Endothelial cell of umbilical vein (primary cell): ENCODE results near the gene GARIN6. TPM values are rescaled to one million over a fixed set of nuclear protein-coding genes. Genes with fewer than 3 reads are reported as not detected.
"Not testable (repeated sequence)": the region's sequence is repeated elsewhere in the genome, so short reads cannot be mapped to it uniquely, and the experiment has no call there.

ENCODE experiments used
- BruUV-seq: library from RNA; stranded (reverse); fragments of 400-500 nt; replicated peaks from 2 replicates; lab custom pipeline; 2021; lab: Mats Ljungman, UMichigan
- CTCF ChIA-PET: fragments of 300-600, 350-600 bp; sonication (Branson Sonifier 250); formaldehyde crosslinking; loops from one replicate; lab custom pipeline; 2021; ENCODE audit warnings: antibody characterized with exemption, inconsistent platforms; lab: Charles Lee
- POLR2A ChIA-PET: fragments of 300-600, 350-600 bp; sonication (Branson Sonifier 250); formaldehyde crosslinking; loops from one replicate; lab custom pipeline; 2021; ENCODE audit warnings: antibody characterized with exemption, inconsistent platforms; lab: Charles Lee
- DNase-seq: peaks from one replicate; pipeline ENCODE4 v3.0.0-alpha.2; 2011; ENCODE audit warnings: low read depth, low spot score
- FAIRE-seq: peaks from 2 replicates; lab custom pipeline; 2011; peaks lifted over from hg19 to GRCh38; lab: Jason Lieb, UNC
- H2AFZ ChIP-seq: 2 replicates; pipeline ENCODE4 v1.6.0; 2012; ENCODE audit warnings: low read depth, low read length, control low read depth, inconsistent platforms
- H3K27ac ChIP-seq: 2 replicates; pipeline ENCODE4 v1.5.1; 2011; ENCODE audit warnings: low read depth, mild to moderate bottlenecking, control low read depth, low read length, moderate library complexity; ENCODE audit not compliant: insufficient read depth
- H3K27me3 ChIP-seq, 2 experiments: 2 replicates each; pipeline versions ENCODE4 v1.6.0 to v1.6.1; 2011; ENCODE audit warnings: low read length in 2 of 2, mixed read lengths in 1 of 2; ENCODE audit not compliant: control insufficient read depth in 2 of 2, insufficient read depth in 2 of 2
- H3K36me3 ChIP-seq, 2 experiments: 2 replicates in 1 of 2; 3 replicates in 1 of 2; pipeline ENCODE4 v1.5.1; 2011; ENCODE audit warnings: low read length in 2 of 2, mild to moderate bottlenecking in 1 of 2, moderate library complexity in 1 of 2; ENCODE audit not compliant: control insufficient read depth in 2 of 2, insufficient read depth in 2 of 2; ENCODE audit errors: extremely low read depth in 1 of 2
- H3K4me1 ChIP-seq: 3 replicates; pipeline ENCODE4 v1.5.1; 2011; ENCODE audit warnings: mild to moderate bottlenecking, low read length; ENCODE audit not compliant: control insufficient read depth, insufficient read depth; ENCODE audit errors: extremely low read depth
- H3K4me2 ChIP-seq: 2 replicates; pipeline ENCODE4 v1.6.1; 2011; ENCODE audit warnings: low read length, control low read depth, mixed read lengths; ENCODE audit not compliant: insufficient read depth
- H3K4me3 ChIP-seq, 3 experiments: fragments of 200-600 bp in 1 of 3; sonication (generic), shearing (Covaris generic) in 1 of 3; replicated peaks in 1 of 3; 2 replicates each; pipeline ENCODE4 v1.5.1; 2011 to 2016; ENCODE audit warnings: control low read depth in 3 of 3, low read length in 3 of 3, mild to moderate bottlenecking in 2 of 3, inconsistent platforms in 1 of 3, low read depth in 1 of 3, moderate library complexity in 1 of 3; ENCODE audit not compliant: insufficient read depth in 1 of 3
- H3K79me2 ChIP-seq: 2 replicates; pipeline ENCODE4 v1.6.0; 2012; ENCODE audit warnings: low read length, inconsistent platforms; ENCODE audit not compliant: control insufficient read depth, insufficient read depth
- H3K9ac ChIP-seq: replicated peaks from 2 replicates; pipeline ENCODE3; 2011; ENCODE audit warnings: low read length, control low read depth; ENCODE audit not compliant: insufficient read depth; ENCODE audit errors: extremely low read depth
- H3K9me1 ChIP-seq: replicated peaks from 3 replicates; pipeline ENCODE4 v1.6.0; 2011; ENCODE audit warnings: mild to moderate bottlenecking, low read length; ENCODE audit not compliant: control insufficient read depth, insufficient read depth; ENCODE audit errors: extremely low read depth
- H3K9me3 ChIP-seq: replicated peaks from 2 replicates; pipeline ENCODE4 v1.5.1; 2012; ENCODE audit warnings: low read length, inconsistent platforms; ENCODE audit not compliant: control insufficient read depth, insufficient read depth
- H4K20me1 ChIP-seq: replicated peaks from 2 replicates; pipeline ENCODE3; 2011; ENCODE audit warnings: mild to moderate bottlenecking, low read length; ENCODE audit not compliant: control insufficient read depth, insufficient read depth; ENCODE audit errors: extremely low read depth
- GATA2 ChIP-seq: IDR thresholded peaks from 2 replicates; pipeline ENCODE4 v1.7.0; 2011; ENCODE audit warnings: low read depth, mild to moderate bottlenecking, moderate library complexity, mixed read lengths, low read length; ENCODE audit not compliant: insufficient read length, insufficient read depth
- JUN ChIP-seq: IDR thresholded peaks from 2 replicates; pipeline ENCODE4 v1.6.1; 2011; ENCODE audit warnings: borderline replicate concordance, low read depth; ENCODE audit not compliant: insufficient read length, insufficient read depth
- POLR2A ChIP-seq: IDR thresholded peaks from 2 replicates; pipeline ENCODE4 v1.6.1; 2012; ENCODE audit warnings: low read depth, mild to moderate bottlenecking, control low read depth, low read length
- POLR2AphosphoS5 ChIP-seq: IDR thresholded peaks from 2 replicates; pipeline ENCODE4 v1.6.1; 2012; ENCODE audit warnings: low read depth, mild to moderate bottlenecking, control low read depth, low read length, moderate library complexity; ENCODE audit not compliant: insufficient read depth
- dilution Hi-C: fragments of 300-500 bp; cut with MboI; formaldehyde crosslinking; loops from one replicate; pipeline ENCODE4 v1.15.0; 2019; ENCODE audit warnings: low sequenced_read_pairs; ENCODE audit not compliant: extremely low pct_ligation_motif_present
- intact Hi-C: fragments of 100-400 bp; cut with micrococcal nuclease; formaldehyde crosslinking; loops from one replicate; pipeline ENCODE4 v1.10.0; 2022
- polyA plus RNA-seq, 4 experiments: library from polyadenylated mRNA; depleted of rRNA in 3 of 4; stranded (reverse) in 3 of 4; unstranded in 1 of 4; fragments of >200 nt; gene quantifications; 2 replicates each; pipeline versions ENCODE4 v1.2.1 to v1.2.3, GENCODE V29; 2011 to 2012; ENCODE audit warnings: missing spikeins in 1 of 4
- total RNA-seq: library from RNA; stranded (reverse); gene quantifications from 2 replicates; pipeline ENCODE4 v1.2.3, GENCODE V29; 2021
- TF ChIP-seq, protein P1 (sequence below), 2 donors: IDR thresholded peaks; 1 replicate in 1 of 2; 2 replicates in 1 of 2; pipeline ENCODE4 v1.5.1; 2011; ENCODE audit warnings: low read length in 2 of 2, mild to moderate bottlenecking in 2 of 2, moderate library complexity in 2 of 2, control low read depth in 1 of 2, inconsistent platforms in 1 of 2, low read depth in 1 of 2; ENCODE audit not compliant: insufficient read depth in 1 of 2; ENCODE audit errors: extremely low read depth in 1 of 2

Gene GARIN6
- total and polyA plus RNA-seq, 2 donors (not counting 3 experiments of a cell fraction or from before 2014, with no cell fraction given) = not detected

DNA sequence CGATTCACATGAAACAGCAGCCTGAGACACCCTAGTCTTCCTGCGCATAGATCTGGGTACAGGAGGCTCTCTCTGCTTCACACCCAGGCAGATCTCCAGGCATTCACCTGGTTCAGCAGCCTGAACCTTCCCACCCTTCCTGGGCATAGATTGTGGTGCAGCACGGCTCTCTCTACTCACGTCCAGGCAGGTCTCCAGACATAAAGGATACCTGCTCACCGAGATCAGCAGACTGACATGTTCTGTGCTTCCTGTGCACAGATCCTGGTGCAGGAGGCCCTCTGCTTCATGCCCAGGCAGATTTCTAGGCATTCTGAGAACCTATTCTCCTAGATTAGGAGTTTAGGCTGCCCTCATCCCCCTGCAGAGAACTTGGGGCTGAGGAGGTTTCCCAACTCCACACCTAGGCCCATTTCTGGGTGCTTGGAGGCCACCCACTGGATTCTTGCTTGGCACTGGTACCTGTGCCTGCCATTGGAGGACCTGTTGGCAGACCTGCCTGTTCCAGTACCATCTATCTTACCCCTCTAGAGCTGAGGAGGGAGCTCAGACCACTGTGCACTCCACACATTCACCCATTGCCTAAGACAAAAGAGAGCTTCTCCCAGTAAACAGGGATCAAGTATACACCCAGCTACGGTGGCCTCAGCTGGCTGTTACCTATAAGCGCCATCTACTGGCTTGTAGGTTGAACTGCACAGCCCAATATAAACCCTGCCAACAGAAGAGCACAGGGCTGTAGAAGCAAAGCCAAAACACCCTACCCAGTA, 28.0 kb upstream of the GARIN6 start:
- no peak overlapping the region for H3K9ac ChIP-seq
- no peaks in the 10 kb centered on the region for H4K20me1 ChIP-seq
- TF ChIP-seq, protein P1, sequence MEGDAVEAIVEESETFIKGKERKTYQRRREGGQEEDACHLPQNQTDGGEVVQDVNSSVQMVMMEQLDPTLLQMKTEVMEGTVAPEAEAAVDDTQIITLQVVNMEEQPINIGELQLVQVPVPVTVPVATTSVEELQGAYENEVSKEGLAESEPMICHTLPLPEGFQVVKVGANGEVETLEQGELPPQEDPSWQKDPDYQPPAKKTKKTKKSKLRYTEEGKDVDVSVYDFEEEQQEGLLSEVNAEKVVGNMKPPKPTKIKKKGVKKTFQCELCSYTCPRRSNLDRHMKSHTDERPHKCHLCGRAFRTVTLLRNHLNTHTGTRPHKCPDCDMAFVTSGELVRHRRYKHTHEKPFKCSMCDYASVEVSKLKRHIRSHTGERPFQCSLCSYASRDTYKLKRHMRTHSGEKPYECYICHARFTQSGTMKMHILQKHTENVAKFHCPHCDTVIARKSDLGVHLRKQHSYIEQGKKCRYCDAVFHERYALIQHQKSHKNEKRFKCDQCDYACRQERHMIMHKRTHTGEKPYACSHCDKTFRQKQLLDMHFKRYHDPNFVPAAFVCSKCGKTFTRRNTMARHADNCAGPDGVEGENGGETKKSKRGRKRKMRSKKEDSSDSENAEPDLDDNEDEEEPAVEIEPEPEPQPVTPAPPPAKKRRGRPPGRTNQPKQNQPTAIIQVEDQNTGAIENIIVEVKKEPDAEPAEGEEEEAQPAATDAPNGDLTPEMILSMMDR (IDR thresholded peaks at IDR 0.05; ENCODE audit: extremely low read depth in 1 of 2, insufficient read depth in 1 of 2, low read depth in 1 of 2, low read length in 2 of 2) = peak; percentile 10 to 15
- TF ChIP-seq POLR2AphosphoS5 = no peak
- no peaks in the 10 kb centered on the region for H3K4me1 ChIP-seq
- ChIA-PET CTCF (no interaction called here), POLR2A (no interaction called here)
- H3K27me3 ChIP-seq = no peaks in the 10 kb centered on the region
- H3K4me3 ChIP-seq = no peak overlapping the region
- DNase-seq (no peak), FAIRE-seq (no peak)
- no peaks in the 10 kb centered on the region for H3K9me1 ChIP-seq
- no peak overlapping the region for H2AFZ ChIP-seq
- intact Hi-C loops = no loop called here
- no peak overlapping the region for H3K27ac ChIP-seq
- H3K79me2 ChIP-seq = no peaks in the 10 kb centered on the region
- H3K36me3 ChIP-seq = no peaks in the 10 kb centered on the region
- H3K4me2 ChIP-seq = no peak overlapping the region
- dilution Hi-C loops = no loop called here
- peaks cover 2% of the 10 kb centered on the region for H3K9me3 ChIP-seq
- no TSS peak for BruUV-seq

GRCh38 chr12:99620159-99620479, 27.4 kb upstream of the GARIN6 start:
- intact Hi-C loops = no loop called here
- Histone ChIP-seq H3K9ac (no peak overlapping the region), H3K4me3 (no peak overlapping the region), H3K79me2 (no peaks in the 10 kb centered on the region), H4K20me1 (no peaks in the 10 kb centered on the region), H2AFZ (no peak overlapping the region), H3K27me3 (no peaks in the 10 kb centered on the region), H3K9me1 (no peaks in the 10 kb centered on the region), H3K36me3 (no peaks in the 10 kb centered on the region), H3K4me1 (no peaks in the 10 kb centered on the region), H3K9me3 (peaks cover 2% of the 10 kb centered on the region), H3K4me2 (no peak overlapping the region), H3K27ac (no peak overlapping the region)
- DNase-seq = no peak
- no peak for FAIRE-seq
- ChIA-PET CTCF (no interaction called here), POLR2A (no interaction called here)
- dilution Hi-C loops = no loop called here
- TF ChIP-seq GATA2 (no peak), JUN (no peak), POLR2A (no peak), POLR2AphosphoS5 (no peak)
- BruUV-seq = no TSS peak

DNA sequence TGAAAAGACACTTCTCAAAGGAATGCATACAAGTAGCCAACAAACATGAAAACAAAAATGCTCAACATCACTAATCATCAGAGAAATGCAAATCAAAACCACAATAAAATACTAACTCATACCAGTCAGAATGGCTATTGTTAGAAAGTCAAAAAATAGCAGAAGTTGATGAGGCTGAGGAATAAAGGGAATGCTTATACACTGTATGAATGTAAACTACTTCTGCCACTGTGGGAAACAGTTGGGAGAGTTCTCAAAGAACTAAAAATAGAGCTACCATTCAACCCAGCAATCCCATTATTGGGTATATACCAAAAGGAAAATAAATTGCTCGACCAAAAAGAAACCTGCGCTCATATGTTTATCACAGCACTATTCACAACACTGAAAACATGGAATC, 23.0 kb upstream of the GARIN6 start:
- H3K4me2 ChIP-seq, FAIRE-seq, H3K36me3 ChIP-seq, POLR2A ChIA-PET, H3K9me3 ChIP-seq, H3K79me2 ChIP-seq, intact Hi-C loops, H3K27ac ChIP-seq, CTCF ChIA-PET, dilution Hi-C loops, H3K27me3 ChIP-seq, H3K9ac ChIP-seq, H2AFZ ChIP-seq, BruUV-seq, H3K4me1 ChIP-seq, H3K9me1 ChIP-seq, H4K20me1 ChIP-seq, H3K4me3 ChIP-seq, DNase-seq: not testable (repeated sequence)
